MM.1S (cell line): Measurements from ENCODE around the gene GLS.

ENCODE experiments used
- CTCF ChIP-seq: fragments of 300-600 bp; sonication (generic); IDR thresholded peaks from 2 replicates; pipeline ENCODE4 v1.5.1; 2016; ENCODE audit warnings: antibody characterized with exemption, low read length, mixed read lengths
- EZH2 ChIP-seq: fragments of 300-600 bp; sonication (generic); optimal IDR thresholded peaks from 2 replicates; pipeline ENCODE3; 2017; ENCODE audit warnings: low read depth, mild to moderate bottlenecking, antibody characterized with exemption, low read length, mixed read lengths

GRCh38 chr2:190947141-190947540 lies 66.5 kb downstream of the GLS start:
- TF ChIP-seq CTCF = no peak
- TF ChIP-seq EZH2 = no peak
